Endodermal cell (in vitro differentiated cells): ENCODE data around the gene VSTM2A. TPM values are rescaled to one million over a fixed set of nuclear protein-coding genes. Genes with fewer than 3 reads are reported as not detected.
"Not testable (repeated sequence)": the region's sequence is repeated elsewhere in the genome, so short reads cannot be mapped to it uniquely, and the experiment has no call there.

ENCODE experiments used
- DNase-seq: peaks from one replicate; pipeline ENCODE4 v3.0.0-alpha.2; 2017
- H3K27ac ChIP-seq: 2 replicates; pipeline ENCODE4 v1.5.1; 2013; ENCODE audit warnings: mild to moderate bottlenecking, low read depth, low read length, moderate library complexity
- H3K27me3 ChIP-seq: 2 replicates; pipeline ENCODE4 v1.6.1; 2013; ENCODE audit warnings: mild to moderate bottlenecking, low read length, moderate library complexity; ENCODE audit not compliant: insufficient read depth, control insufficient read depth, poor library complexity, severe bottlenecking
- H3K36me3 ChIP-seq: 2 replicates; pipeline ENCODE4 v1.7.0; 2013; ENCODE audit warnings: mild to moderate bottlenecking, low read length, moderate library complexity; ENCODE audit not compliant: control insufficient read depth, insufficient read depth
- H3K4me1 ChIP-seq: one replicate; pipeline ENCODE4 v1.7.0; 2013; ENCODE audit warnings: low read length; ENCODE audit not compliant: control insufficient read depth, insufficient read depth
- H3K4me3 ChIP-seq: 2 replicates; pipeline ENCODE4 v1.5.1; 2013; ENCODE audit warnings: mild to moderate bottlenecking, low read length, moderate library complexity
- H3K9ac ChIP-seq: 2 replicates; pipeline ENCODE4 v1.6.1; 2013; ENCODE audit warnings: mild to moderate bottlenecking, low read length, moderate library complexity; ENCODE audit not compliant: poor library complexity, severe bottlenecking; ENCODE audit errors: extremely low read depth
- H3K9me3 ChIP-seq: 2 replicates; pipeline ENCODE4 v1.6.1; 2013; ENCODE audit warnings: mild to moderate bottlenecking, low read length, moderate library complexity; ENCODE audit not compliant: control insufficient read depth
- H3K27ac Mint-ChIP-seq: 2 replicates; pipeline ENCODE4 v1.8.0; 2020; ENCODE audit warnings: mixed read lengths
- H3K27me3 Mint-ChIP-seq: 2 replicates; pipeline ENCODE4 v1.8.0; 2021; ENCODE audit warnings: mild to moderate bottlenecking, mixed read lengths; ENCODE audit not compliant: insufficient read depth
- H3K36me3 Mint-ChIP-seq: 2 replicates; pipeline ENCODE4 v1.8.0; 2020; ENCODE audit warnings: low read depth, mixed read lengths
- H3K4me1 Mint-ChIP-seq: 2 replicates; pipeline ENCODE4 v1.8.0; 2020; ENCODE audit warnings: mixed read lengths
- H3K4me3 Mint-ChIP-seq: 2 replicates; pipeline ENCODE4 v1.8.0; 2020; ENCODE audit warnings: mild to moderate bottlenecking, moderate library complexity, mixed read lengths
- H3K9me3 Mint-ChIP-seq: 2 replicates; pipeline ENCODE4 v1.8.0; 2020; ENCODE audit warnings: mild to moderate bottlenecking, mixed read lengths
- CTCF ChIP-seq: fragments of 200-600 bp; sonication (generic); conservative IDR thresholded peaks from 2 replicates; pipeline ENCODE4 v1.5.0; 2021; ENCODE audit warnings: antibody characterized with exemption, mild to moderate bottlenecking
- WGBS, 2 experiments: methylation state at CpG; one replicate each; pipeline versions ENCODE4 v1.1.5 to v1.1.7; 2013; ENCODE audit warnings: missing lambda C conversion rate in 2 of 2, mixed read lengths in 1 of 2; ENCODE audit not compliant: insufficient coverage in 1 of 2, insufficient read length in 1 of 2; 5-methylcytosine and 5-hydroxymethylcytosine counted together
- long read RNA-seq, 4 experiments: library from polyadenylated mRNA in 2 of 4; library from RNA in 1 of 4; library from capped mRNA in 1 of 4; stranded (forward) in 3 of 4; unstranded in 1 of 4; transcript quantifications; one replicate each; pipeline ENCODE4 v2.0.0, GENCODE V29; 2020 to 2021; ENCODE audit warnings: inconsistent platforms in 1 of 4
- polyA plus RNA-seq, 2 experiments: library from polyadenylated mRNA; stranded (reverse); fragments of 50-300 nt; gene quantifications; one replicate each; pipeline ENCODE4 v1.2.3, GENCODE V29; 2013
- total RNA-seq, 2 donors: library from RNA; stranded (reverse); fragmentation: NEBNext Ultra II Directional in 1 of 2; extraction: Animal tissue kit (Norgen Biotek cat#: 25700) in 1 of 2; gene quantifications; 2 replicates in 1 of 2; 3 replicates in 1 of 2; pipeline ENCODE4 v1.2.1, GENCODE V29; 2021

The VSTM2A gene
- total RNA-seq: under 1 TPM in 1 of 2 donors, not detected in 1; 0.24 TPM
- 0.18 TPM for polyA plus RNA-seq (2013, experiment 1 of 2)
- polyA plus RNA-seq (2013, experiment 2 of 2): 0.33 TPM
- long read RNA-seq, experiment 1: 0 reads
- long read RNA-seq, experiment 2: 0 reads
- long read RNA-seq, experiment 3: 0 reads
- long read RNA-seq, experiment 4: 0 reads

- Mint-ChIP-seq H3K9me3 (no peaks in the 10 kb centered on the region), H3K27ac (no peak within 1 kb of the TSS), H3K4me3 (peak within 1 kb of the TSS; percentile 50), H3K27me3 (peaks cover 79% of the 10 kb centered on the region), H3K4me1 (peaks cover 12% of the 10 kb centered on the region), H3K36me3 (no peaks in the 10 kb centered on the region)
- TF ChIP-seq CTCF: peak; percentile 65
- Histone ChIP-seq H3K4me1 (peaks cover 8% of the 10 kb centered on the region), H3K4me3 (peak within 1 kb of the TSS; percentile 76), H3K9ac (no peak within 1 kb of the TSS), H3K9me3 (no peaks in the 10 kb centered on the region), H3K27ac (no peak within 1 kb of the TSS), H3K27me3 (peaks cover 78% of the 10 kb centered on the region), H3K36me3 (no peaks in the 10 kb centered on the region)
- WGBS, 2 experiments: 1% methylated on average over 24 to 62 of the region's 64 CpGs
- peak; percentile 88 for DNase-seq
Observed at GRCh38 chr7:54541669-54542625, at the start of gene VSTM2A. VSTM2A (plus strand) TSS chr7:54542375; CDS start chr7:54542731, 356 bp downstream.

- not testable (repeated sequence) for H3K9me3 ChIP-seq, DNase-seq, H3K36me3 ChIP-seq, H3K9ac ChIP-seq, H3K27ac Mint-ChIP-seq, H3K4me3 Mint-ChIP-seq, H3K27ac ChIP-seq, H3K4me1 ChIP-seq, H3K27me3 ChIP-seq, H3K4me1 Mint-ChIP-seq, H3K4me3 ChIP-seq, H3K36me3 Mint-ChIP-seq, H3K27me3 Mint-ChIP-seq
- WGBS, 2 experiments: 73 to 97% methylated on average over 3 to 12 of the region's 12 CpGs
- peaks cover 27% of the 10 kb centered on the region for H3K9me3 Mint-ChIP-seq
Observed at GRCh38 chr7:54504531-54504930, 37.6 kb upstream of the VSTM2A start.

- TF ChIP-seq CTCF: no peak
- H3K36me3 Mint-ChIP-seq: no peaks in the 10 kb centered on the region
- no peaks in the 10 kb centered on the region for H3K4me1 Mint-ChIP-seq
- Histone ChIP-seq H3K9ac (no peak overlapping the region), H3K27me3 (no peaks in the 10 kb centered on the region), H3K4me1 (no peaks in the 10 kb centered on the region), H3K4me3 (no peak overlapping the region), H3K36me3 (no peaks in the 10 kb centered on the region), H3K9me3 (no peaks in the 10 kb centered on the region), H3K27ac (no peak overlapping the region)
- no peak overlapping the region for H3K27ac Mint-ChIP-seq
- DNase-seq: no peak
- H3K27me3 Mint-ChIP-seq: no peaks in the 10 kb centered on the region
- H3K4me3 Mint-ChIP-seq: no peak overlapping the region
- 75% methylated on average over 1 of the region's 1 CpG; no CpG with 5 or more reads in 1 of the 2 experiments for WGBS, 2 experiments
- no peaks in the 10 kb centered on the region for H3K9me3 Mint-ChIP-seq
Observed at GRCh38 chr7:54529568-54529967, 12.6 kb upstream of the VSTM2A start.
